GM12891 (cell line): ENCODE results near the gene DCBLD2.

Source experiments
- DNase-seq: peaks from one replicate; pipeline ENCODE4 v3.0.0; 2011; ENCODE audit warnings: low spot score; ENCODE audit not compliant: insufficient read length
- FAIRE-seq: peaks from 2 replicates; lab custom pipeline; 2011; peaks lifted over from hg19 to GRCh38; lab: Jason Lieb, UNC
- PAX5 ChIP-seq: IDR thresholded peaks from 2 replicates; pipeline ENCODE4 v1.6.1; 2011; ENCODE audit warnings: low read length, moderate library complexity, mild to moderate bottlenecking; ENCODE audit not compliant: insufficient read depth, severe bottlenecking
- POLR2A ChIP-seq: IDR thresholded peaks from 2 replicates; pipeline ENCODE4 v1.6.1; 2011; ENCODE audit warnings: low read depth, low read length, control low read depth
- POLR2AphosphoS5 ChIP-seq: IDR thresholded peaks from 2 replicates; pipeline ENCODE4 v1.6.1; 2011; ENCODE audit warnings: low read depth, low read length, control low read depth
- POU2F2 ChIP-seq: IDR thresholded peaks from 2 replicates; pipeline ENCODE4 v1.6.1; 2011; ENCODE audit warnings: low read depth, mild to moderate bottlenecking, control low read depth, low read length, moderate library complexity
- SPI1 ChIP-seq: IDR thresholded peaks from 2 replicates; pipeline ENCODE4 v1.6.1; 2011; ENCODE audit warnings: low read depth, low read length, control low read depth
- TAF1 ChIP-seq: IDR thresholded peaks from 2 replicates; pipeline ENCODE4 v1.6.1; 2011; ENCODE audit warnings: low read depth, low read length, control low read depth

The DCBLD2 gene

GRCh38 chr3:98772022-98772421 is 129.5 kb downstream of the DCBLD2 start:
- no peak for FAIRE-seq
- DNase-seq: no peak
- TF ChIP-seq POLR2A: no peak
- TF ChIP-seq SPI1: no peak
- no peak for TF ChIP-seq POU2F2
- TF ChIP-seq TAF1: no peak
- TF ChIP-seq PAX5: no peak
- TF ChIP-seq POLR2AphosphoS5: no peak

- DNase-seq (no peak), FAIRE-seq (no peak)
- TF ChIP-seq POLR2A (no peak), PAX5 (no peak), POU2F2 (no peak)
Observed at GRCh38 chr3:98770261-98771039, 131.0 kb downstream of the DCBLD2 start.

GRCh38 chr3:98769448-98769847 is 132.0 kb downstream of the DCBLD2 start:
- DNase-seq: no peak
- TF ChIP-seq POU2F2: no peak
- no peak for TF ChIP-seq PAX5
- TF ChIP-seq POLR2AphosphoS5: no peak
- TF ChIP-seq TAF1: no peak
- no peak for TF ChIP-seq POLR2A
- no peak for TF ChIP-seq SPI1
- no peak for FAIRE-seq

- DNase-seq (no peak), FAIRE-seq (no peak)
- no peak for TF ChIP-seq TAF1
- no peak for TF ChIP-seq SPI1
- TF ChIP-seq PAX5: no peak
- no peak for TF ChIP-seq POLR2AphosphoS5
- TF ChIP-seq POU2F2: no peak
- TF ChIP-seq POLR2A: no peak
Observed at GRCh38 chr3:98768961-98769360, 132.5 kb downstream of the DCBLD2 start.

GRCh38 chr3:98766924-98767323 is 134.6 kb downstream of the DCBLD2 start:
- TF ChIP-seq POLR2AphosphoS5 (no peak), POU2F2 (no peak), TAF1 (no peak), POLR2A (no peak), PAX5 (no peak), SPI1 (no peak)
- FAIRE-seq (peak; percentile 28), DNase-seq (no peak)

GRCh38 chr3:98765721-98766120 is 135.8 kb downstream of the DCBLD2 start:
- FAIRE-seq (no peak), DNase-seq (no peak)
- TF ChIP-seq TAF1 (no peak), POU2F2 (no peak), PAX5 (no peak), SPI1 (no peak), POLR2AphosphoS5 (no peak), POLR2A (no peak)

GRCh38 chr3:98764472-98764884 is 137.0 kb downstream of the DCBLD2 start:
- DNase-seq: no peak
- peak; percentile 40 for FAIRE-seq
- TF ChIP-seq POLR2A: no peak
- TF ChIP-seq PAX5: no peak
- TF ChIP-seq POU2F2: no peak
- TF ChIP-seq SPI1: no peak
- no peak for TF ChIP-seq POLR2AphosphoS5
- TF ChIP-seq TAF1: no peak

- no peak for DNase-seq
- no peak for TF ChIP-seq PAX5
- no peak for TF ChIP-seq TAF1
- TF ChIP-seq POU2F2: no peak
- no peak for TF ChIP-seq SPI1
- no peak for TF ChIP-seq POLR2A
- no peak for TF ChIP-seq POLR2AphosphoS5
- peak; percentile 20 for FAIRE-seq
Observed at GRCh38 chr3:98763819-98764418, 137.6 kb downstream of the DCBLD2 start.

- FAIRE-seq (peak; percentile 91), DNase-seq (no peak)
- no peak for TF ChIP-seq POU2F2
- TF ChIP-seq SPI1: peak; percentile 13; the same call in 1 of the 2 replicates
Observed at GRCh38 chr3:98763076-98763475, 138.4 kb downstream of the DCBLD2 start, which contains the start of gene ST3GAL6. ST3GAL6 (plus strand) TSS chr3:98763340; CDS start chr3:98768441, 5,101 bp downstream.

GRCh38 chr3:98761643-98762229 is 139.8 kb downstream of the DCBLD2 start:
- TF ChIP-seq TAF1 (no peak), POLR2AphosphoS5 (no peak), POLR2A (no peak), PAX5 (no peak), SPI1 (peak; percentile 83), POU2F2 (no peak)
- no peak for FAIRE-seq
- no peak for DNase-seq
